ENCODE data around the gene LETMD1. TPM values are rescaled to one million over a fixed set of nuclear protein-coding genes. Genes with fewer than 3 reads are reported as not detected.

Gene LETMD1
- total RNA-seq, 8 experiments from 2014 or later: 36.7 to 123 (median 75.9) TPM

DNA sequence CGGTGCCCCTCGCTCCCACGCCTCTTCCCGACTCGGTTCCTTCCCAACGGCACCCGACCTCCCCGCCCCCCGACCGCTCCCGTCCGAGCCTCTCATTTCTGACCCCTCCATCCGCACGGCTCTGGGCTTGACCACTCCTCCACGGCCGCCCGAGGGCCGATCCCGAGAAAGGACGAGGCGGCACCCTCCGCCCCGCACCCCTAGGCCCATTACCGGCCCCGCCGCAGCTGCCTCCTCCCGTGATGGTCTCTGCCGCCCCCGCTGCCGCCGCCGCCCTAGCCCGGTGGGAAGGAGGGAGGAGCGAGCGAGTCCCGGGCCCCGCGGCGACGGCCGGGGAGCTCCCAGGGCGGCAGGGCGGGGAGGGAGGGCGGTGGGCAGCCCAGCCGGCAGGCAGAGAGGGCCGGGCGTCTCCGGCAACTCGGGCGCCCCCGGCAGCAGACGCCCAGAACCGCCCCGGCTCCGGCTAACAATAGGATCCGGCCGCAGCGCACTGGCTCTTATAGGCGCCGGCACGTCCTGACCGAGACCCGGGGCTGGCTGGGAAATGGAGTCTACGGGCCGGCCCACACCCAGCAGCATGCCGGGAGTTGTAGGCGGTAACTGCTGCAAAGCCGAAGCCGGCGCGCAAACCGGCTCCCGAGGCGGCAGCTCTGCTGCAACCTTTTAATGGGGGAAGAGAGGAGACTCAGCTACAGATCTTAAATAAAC is 35.2 kb downstream of the LETMD1 start, which contains the start of gene CSRNP2:
Gene CSRNP2, minus strand, starts transcription at position 471 of the 708 bp plus-strand sequence. CDS start 7,035 bp downstream, outside the sequence.
- Histone ChIP-seq H3K4me1 (replicated peaks in 1 of 2) (peaks cover 3 to 10% of the 10 kb centered on the region in 2 donors), H3K4me3 (peak within 1 kb of the TSS; percentile 71 to 91 (median 86)), H3K27ac (peak within 1 kb of the TSS; percentile 79 to 84)
- in situ Hi-C loops (cut with MboI; ENCODE audit: low pct_unique_long_range_greater_than_20kb in 2 of 9, low sequenced_read_pairs in 9 of 9, unreplicated experiment in 9 of 9): loop anchor here in 1 of 9 experiments (25.0 kb wide), 1 partner anchor 254 kb away; the partner anchor contains the start of gene CELA1
- ATAC-seq (replicated peaks in 6 of 8): peak; percentile 95 to 98 (median 98)
- WGBS, 10 experiments: 0 to 10% (median 2%) methylated on average over 2 to 15 of the region's 74 CpGs; no CpG with 5 or more reads in 6 of the 10 experiments

GRCh38 chr12:51085757-51086156 is 37.6 kb downstream of the LETMD1 start:
- H3K4me1 ChIP-seq (replicated peaks in 1 of 2): peaks cover 3 to 10% of the 10 kb centered on the region in 2 donors
- no peak for ATAC-seq (replicated peaks in 6 of 8)
- H3K4me3 ChIP-seq: no peak overlapping the region
- in situ Hi-C loops (cut with MboI; ENCODE audit: low pct_unique_long_range_greater_than_20kb in 2 of 9, low sequenced_read_pairs in 9 of 9, unreplicated experiment in 9 of 9): loop anchor here in 1 of 9 experiments (25.0 kb wide), 1 partner anchor 252 kb away; the partner anchor contains the start of gene CELA1
- no peak overlapping the region for H3K27ac ChIP-seq
- 68 to 100% (median 92%) methylated on average over 1 to 3 of the region's 3 CpGs; no CpG with 5 or more reads in 1 of the 10 experiments for WGBS, 10 experiments

GRCh38 chr12:51086933-51087332 is 38.8 kb downstream of the LETMD1 start:
- H3K4me3 ChIP-seq: no peak overlapping the region
- H3K4me1 ChIP-seq (replicated peaks in 1 of 2): peaks cover 0 to 3% of the 10 kb centered on the region in 2 donors
- H3K27ac ChIP-seq: no peak overlapping the region
- ATAC-seq (replicated peaks in 6 of 8): no peak
- WGBS, 10 experiments: 88 to 100% (median 96%) methylated on average over 2 to 9 of the region's 10 CpGs; no CpG with 5 or more reads in 3 of the 10 experiments
- in situ Hi-C loops (cut with MboI; ENCODE audit: low pct_unique_long_range_greater_than_20kb in 2 of 9, low sequenced_read_pairs in 9 of 9, unreplicated experiment in 9 of 9): loop anchor here in 1 of 9 experiments (25.0 kb wide), 1 partner anchor 250 kb away; the partner anchor contains the start of gene CELA1

- in situ Hi-C loops (cut with MboI; ENCODE audit: low pct_unique_long_range_greater_than_20kb in 2 of 9, low sequenced_read_pairs in 9 of 9, unreplicated experiment in 9 of 9): loop anchor here in 1 of 9 experiments (25.0 kb wide), 1 partner anchor 249 kb away; the partner anchor contains the start of gene CELA1
- Histone ChIP-seq H3K4me1 (replicated peaks in 1 of 2) (peaks cover 0 to 3% of the 10 kb centered on the region in 2 donors), H3K27ac (no peak overlapping the region), H3K4me3 (no peak overlapping the region)
- no peak for ATAC-seq (replicated peaks in 6 of 8)
- 91 to 100% (median 100%) methylated on average over 1 to 3 of the region's 3 CpGs; no CpG with 5 or more reads in 1 of the 10 experiments for WGBS, 10 experiments
Observed at GRCh38 chr12:51087818-51088217, 39.7 kb downstream of the LETMD1 start.

DNA sequence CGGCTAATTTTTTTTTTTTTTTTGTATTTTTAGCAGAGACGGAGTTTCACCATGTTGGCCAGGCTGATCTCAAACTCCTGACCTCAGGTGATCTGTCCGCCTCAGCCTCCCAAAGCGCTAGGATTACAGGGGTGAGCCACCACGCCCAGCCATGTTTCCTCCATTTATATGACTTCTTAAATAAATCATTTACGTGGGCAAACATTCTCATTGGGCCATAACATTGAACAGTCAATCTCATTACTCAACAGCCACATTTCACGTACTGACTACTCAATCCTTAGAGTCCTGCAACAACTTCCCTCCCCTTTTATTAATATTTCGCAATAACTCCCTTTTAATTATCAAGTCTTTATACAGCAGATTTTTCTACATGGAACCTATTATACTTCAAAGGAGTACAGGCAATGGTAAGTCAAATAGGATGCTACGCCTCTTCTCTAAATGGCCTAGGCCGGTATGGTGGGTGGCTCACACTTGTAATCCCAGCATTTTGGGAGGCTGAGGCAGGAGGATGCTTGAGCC is 42.6 kb downstream of the LETMD1 start:
- Histone ChIP-seq H3K4me3 (no peak overlapping the region), H3K4me1 (replicated peaks in 1 of 2) (no peaks in the 10 kb centered on the region), H3K27ac (no peak overlapping the region)
- in situ Hi-C loops (cut with MboI; ENCODE audit: low pct_unique_long_range_greater_than_20kb in 2 of 9, low sequenced_read_pairs in 9 of 9, unreplicated experiment in 9 of 9): loop anchor here in 1 of 9 experiments (25.0 kb wide), 1 partner anchor 247 kb away; the partner anchor contains the start of gene CELA1
- ATAC-seq (replicated peaks in 6 of 8): no peak
- WGBS, 10 experiments: 90 to 100% (median 98%) methylated on average over 1 to 10 of the region's 10 CpGs

DNA sequence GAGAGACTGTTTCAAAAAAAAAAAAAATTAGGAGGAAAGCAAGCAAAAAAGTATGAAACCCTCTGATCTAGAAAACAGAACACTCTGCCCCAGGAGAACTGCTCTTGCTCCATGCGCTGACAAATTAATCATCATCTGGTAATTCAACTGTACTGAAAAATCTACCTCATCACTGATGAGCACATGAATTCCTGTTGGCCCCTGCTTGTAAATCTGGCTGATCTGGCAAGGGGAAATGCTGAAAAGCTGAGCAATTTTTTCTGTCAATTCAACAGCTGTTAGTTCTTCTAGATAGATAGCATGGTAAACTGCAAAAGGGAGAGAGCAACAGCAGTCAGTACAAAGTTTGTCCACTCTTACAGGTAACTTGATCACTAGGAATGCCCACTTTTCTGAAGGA is 50.5 kb downstream of the LETMD1 start:
- no peak overlapping the region for H3K27ac ChIP-seq
- 25 to 100% (median 80%) methylated on average over 1 of the region's 1 CpG; no CpG with 5 or more reads in 7 of the 10 experiments for WGBS, 10 experiments

DNA sequence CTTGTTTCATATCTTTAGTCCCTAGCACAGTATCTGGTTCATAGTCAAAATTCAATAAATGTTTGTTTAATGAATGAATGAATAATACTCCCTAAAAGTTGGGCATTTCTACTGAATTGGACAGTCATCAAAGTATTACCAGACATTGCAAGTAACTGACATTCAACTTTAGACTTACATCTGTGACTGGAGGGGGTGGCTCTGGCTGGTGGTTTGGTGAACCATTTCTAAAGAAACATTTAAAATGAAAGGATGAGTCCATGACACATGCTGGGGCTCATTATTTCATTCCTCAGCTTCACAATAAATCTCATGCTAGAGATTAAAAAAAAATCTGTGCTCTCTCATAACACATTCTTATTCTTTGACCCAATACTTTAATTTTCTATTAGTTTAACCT is 55.9 kb downstream of the LETMD1 start:
- no peak for ATAC-seq (replicated peaks in 6 of 8)
- Histone ChIP-seq H3K4me1 (replicated peaks in 1 of 2) (no peaks in the 10 kb centered on the region), H3K27ac (no peak overlapping the region), H3K4me3 (no peak overlapping the region)
- in situ Hi-C loops (cut with MboI; ENCODE audit: low pct_unique_long_range_greater_than_20kb in 2 of 9, low sequenced_read_pairs in 9 of 9, unreplicated experiment in 9 of 9): loop anchor here in 1 of 9 experiments (25.0 kb wide), 1 partner anchor 233 kb away; the partner anchor contains the start of gene CELA1

More for the DNA sequence above, 50.5 kb downstream of the LETMD1 start:
- in situ Hi-C loops (cut with MboI; ENCODE audit: low pct_unique_long_range_greater_than_20kb in 2 of 9, low sequenced_read_pairs in 9 of 9, unreplicated experiment in 9 of 9): loop anchor here in 1 of 9 experiments (25.0 kb wide), 1 partner anchor 239 kb away; the partner anchor contains the start of gene CELA1
- Histone ChIP-seq H3K4me1 (replicated peaks in 1 of 2) (no peaks in the 10 kb centered on the region), H3K4me3 (no peak overlapping the region)
- ATAC-seq (replicated peaks in 6 of 8): no peak

DNA sequence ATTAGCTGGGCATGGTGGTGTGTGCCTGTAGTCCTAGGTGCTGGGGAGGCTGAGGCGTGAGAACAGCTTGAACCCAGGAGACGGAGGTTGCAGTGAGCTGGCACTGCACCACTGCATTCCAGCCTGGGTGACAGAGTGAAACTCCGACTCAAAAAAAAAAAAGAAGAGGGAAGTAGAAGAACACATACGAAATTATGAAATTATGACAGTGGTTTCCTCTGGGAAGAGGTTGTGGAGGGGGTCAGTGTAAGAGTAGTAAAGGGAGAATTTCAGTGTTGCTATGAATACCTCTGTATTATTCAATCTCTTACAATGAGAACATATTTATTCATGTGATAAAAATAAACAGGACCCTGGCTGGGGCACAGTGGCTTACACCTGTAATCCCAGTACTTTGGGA is 60.0 kb downstream of the LETMD1 start:
- 69 to 100% (median 98%) methylated on average over 1 to 4 of the region's 4 CpGs; no CpG with 5 or more reads in 1 of the 10 experiments for WGBS, 10 experiments
- Histone ChIP-seq H3K27ac (no peak overlapping the region), H3K4me3 (no peak overlapping the region), H3K4me1 (replicated peaks in 1 of 2) (no peaks in the 10 kb centered on the region)
- no peak for ATAC-seq (replicated peaks in 6 of 8)
- in situ Hi-C loops (cut with MboI; ENCODE audit: low pct_unique_long_range_greater_than_20kb in 2 of 9, low sequenced_read_pairs in 9 of 9, unreplicated experiment in 9 of 9): loop anchor here in 1 of 9 experiments (25.0 kb wide), 1 partner anchor 229 kb away; the partner anchor contains the start of gene CELA1

Other genes starting within 250 kb of the LETMD1 start
- under 1 TPM in 2 of 8 experiments, not detected in 6; 0.10 to 0.28 TPM for gene TMPRSS12, start 205.4 kb upstream of the LETMD1 start, total RNA-seq
- gene HIGD1C, start 95.8 kb upstream of the LETMD1 start, total RNA-seq: not detected
- 10 to 100 TPM; 20.6 to 55.2 (median 31.5) TPM for gene SLC11A2, start 21.9 kb upstream of the LETMD1 start, total RNA-seq
- 10 to 100 TPM; 18.5 to 50.3 (median 30.2) TPM for gene CSRNP2, start 35.3 kb downstream of the LETMD1 start, total RNA-seq
- 10 to 100 TPM; 11.3 to 54.6 (median 24.3) TPM for gene TFCP2, start 124.8 kb downstream of the LETMD1 start, total RNA-seq
- gene POU6F1, start 169.7 kb downstream of the LETMD1 start, total RNA-seq: 10 to 100 TPM in 2 of 8 experiments, 1 to 10 TPM in 6; 3.2 to 28.7 (median 6.0) TPM
- 100 to 1,000 TPM in 6 of 8 experiments, 10 to 100 TPM in 2; 71.0 to 185 (median 128) TPM for gene DAZAP2, start 190.5 kb downstream of the LETMD1 start, total RNA-seq
- 100 to 1,000 TPM in 1 of 8 experiments, 10 to 100 TPM in 2, 1 to 10 TPM in 4, under 1 TPM in 1; 0.79 to 110 (median 2.9) TPM for gene SMAGP, start 222.1 kb downstream of the LETMD1 start, total RNA-seq

Data from motor neuron (in vitro differentiated cells).